Upper lobe of left lung (tissue), 6 donors: ENCODE data around the gene CMSS1. TPM values are rescaled to one million over a fixed set of nuclear protein-coding genes. Genes with fewer than 3 reads are reported as not detected.
A peak's percentile ranks its signal among the peaks of the same experiment; 100 is the strongest.

Experiments used
- ATAC-seq, 2 donors: fragments of 200-7000 bp; cut with Tn5 transposase; one replicate each; pipeline ENCODE4 v1.9.1; 2022; ENCODE audit warnings: mild to moderate bottlenecking in 2 of 2, moderate library complexity in 2 of 2; ENCODE audit not compliant: low FRiP score in 2 of 2
- DNase-seq, 2 donors: peaks; one replicate each; pipeline ENCODE4 v3.0.0-alpha.2; 2019 to 2020
- H3K27ac ChIP-seq, 4 donors: fragments of 200-600 bp; sonication (generic); one replicate each; pipeline ENCODE4 v1.5.1; 2016 to 2019
- H3K27me3 ChIP-seq, 4 donors: fragments of 200-600 bp; sonication (generic); one replicate each; pipeline ENCODE4 v1.5.1; 2017 to 2019
- H3K36me3 ChIP-seq, 4 donors: fragments of 200-600 bp; sonication (generic); one replicate each; pipeline ENCODE4 v1.5.1; 2016 to 2019
- H3K4me1 ChIP-seq, 4 donors: fragments of 200-600 bp; sonication (generic); one replicate each; pipeline ENCODE4 v1.5.1; 2018 to 2019
- H3K4me3 ChIP-seq, 4 donors: fragments of 200-600 bp; sonication (generic); one replicate each; pipeline ENCODE4 v1.5.1; 2017 to 2019; ENCODE audit warnings: mild to moderate bottlenecking in 2 of 4, moderate library complexity in 1 of 4
- H3K9me3 ChIP-seq, 4 donors: fragments of 200-600 bp; sonication (generic); one replicate each; pipeline ENCODE4 v1.5.1; 2018 to 2019
- EP300 ChIP-seq, 4 donors: sonication (generic); formaldehyde crosslinking; IDR thresholded peaks; one replicate each; pipeline ENCODE4 v1.5.1; 2017; ENCODE audit warnings: antibody characterized with exemption in 4 of 4, control low read depth in 2 of 4
- POLR2A ChIP-seq, 4 donors: fragments of 450-650 bp; IDR thresholded peaks; one replicate each; pipeline ENCODE4 v1.5.1; 2016 to 2017; ENCODE audit warnings: antibody characterized with exemption in 4 of 4, mild to moderate bottlenecking in 2 of 4
- POLR2AphosphoS5 ChIP-seq, 2 donors: sonication (generic); formaldehyde crosslinking; IDR thresholded peaks; one replicate each; pipeline ENCODE4 v1.5.1; 2017; ENCODE audit warnings: antibody characterized with exemption in 2 of 2
- WGBS, 2 donors: methylation state at CpG; one replicate each; pipeline ENCODE4 v1.1.5; 2017 to 2018; 5-methylcytosine and 5-hydroxymethylcytosine counted together
- total RNA-seq, 6 donors: library from RNA; depleted of rRNA in 4 of 6; stranded (reverse); fragments of >200 nt in 4 of 6; gene quantifications; one replicate each; pipeline versions ENCODE4 v1.1.0 to v1.2.1, GENCODE V29; 2016 to 2021
- TF ChIP-seq, protein P1 (sequence below), 6 experiments: fragments of 450-650 bp in 4 of 6; fragments of 200-600 bp in 2 of 6; sonication (generic) in 2 of 6; IDR thresholded peaks; one replicate each; pipeline ENCODE4 v1.5.1; 2016 to 2019; ENCODE audit warnings: antibody characterized with exemption in 6 of 6
- donor health status: DM: no; HTN: no; CAD: no; lungs with moderate emphysema.
- donor health status: DM: no; HTN: yes; CAD: no; lungs with severe emphysema.

CMSS1 gene
- total RNA-seq, 6 donors from 2014 or later = 4.0 to 21.1 (median 12.0) TPM

- DNase-seq (no peak), ATAC-seq (peak in 1 of 2 donors; percentile 39)
- Histone ChIP-seq H3K36me3 (no peaks in the 10 kb centered on the region), H3K27ac (peak overlapping the region in 2 of 4 donors; percentile 13 to 34), H3K4me3 (no peak overlapping the region), H3K27me3 (no peaks in the 10 kb centered on the region), H3K4me1 (no peaks in the 10 kb centered on the region), H3K9me3 (peaks cover 0 to 13% (median 9%) of the 10 kb centered on the region in 4 donors)
- TF ChIP-seq POLR2AphosphoS5 (IDR thresholded peaks at IDR 0.05) = no peak
- no peak for TF ChIP-seq EP300 (IDR thresholded peaks at IDR 0.05)
- TF ChIP-seq POLR2A (IDR thresholded peaks at IDR 0.05) = no peak
- TF ChIP-seq, protein P1, sequence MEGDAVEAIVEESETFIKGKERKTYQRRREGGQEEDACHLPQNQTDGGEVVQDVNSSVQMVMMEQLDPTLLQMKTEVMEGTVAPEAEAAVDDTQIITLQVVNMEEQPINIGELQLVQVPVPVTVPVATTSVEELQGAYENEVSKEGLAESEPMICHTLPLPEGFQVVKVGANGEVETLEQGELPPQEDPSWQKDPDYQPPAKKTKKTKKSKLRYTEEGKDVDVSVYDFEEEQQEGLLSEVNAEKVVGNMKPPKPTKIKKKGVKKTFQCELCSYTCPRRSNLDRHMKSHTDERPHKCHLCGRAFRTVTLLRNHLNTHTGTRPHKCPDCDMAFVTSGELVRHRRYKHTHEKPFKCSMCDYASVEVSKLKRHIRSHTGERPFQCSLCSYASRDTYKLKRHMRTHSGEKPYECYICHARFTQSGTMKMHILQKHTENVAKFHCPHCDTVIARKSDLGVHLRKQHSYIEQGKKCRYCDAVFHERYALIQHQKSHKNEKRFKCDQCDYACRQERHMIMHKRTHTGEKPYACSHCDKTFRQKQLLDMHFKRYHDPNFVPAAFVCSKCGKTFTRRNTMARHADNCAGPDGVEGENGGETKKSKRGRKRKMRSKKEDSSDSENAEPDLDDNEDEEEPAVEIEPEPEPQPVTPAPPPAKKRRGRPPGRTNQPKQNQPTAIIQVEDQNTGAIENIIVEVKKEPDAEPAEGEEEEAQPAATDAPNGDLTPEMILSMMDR (IDR thresholded peaks at IDR 0.05) = no peak
- WGBS, 2 donors = 78 to 82% methylated on average over 8 of the region's 8 CpGs
Measured at GRCh38 chr3:100151024-100151707, 333.5 kb downstream of the CMSS1 start.

GRCh38 chr3:100154171-100154570 is 336.5 kb downstream of the CMSS1 start:
- Histone ChIP-seq H3K4me1 (peaks cover 0 to 3% (median 2%) of the 10 kb centered on the region in 4 donors), H3K27ac (no peak overlapping the region), H3K9me3 (peaks cover 0 to 13% (median 9%) of the 10 kb centered on the region in 4 donors), H3K4me3 (no peak overlapping the region), H3K27me3 (no peaks in the 10 kb centered on the region), H3K36me3 (no peaks in the 10 kb centered on the region)
- 96 to 100% methylated on average over 1 of the region's 1 CpG for WGBS, 2 donors
- DNase-seq = no peak
- no peak for TF ChIP-seq POLR2A (IDR thresholded peaks at IDR 0.05)
- no peak for TF ChIP-seq POLR2AphosphoS5 (IDR thresholded peaks at IDR 0.05)
- TF ChIP-seq, protein P1 (IDR thresholded peaks at IDR 0.05) = no peak
- TF ChIP-seq EP300 (IDR thresholded peaks at IDR 0.05) = no peak
- no peak for ATAC-seq

GRCh38 chr3:100155128-100155527 is 337.5 kb downstream of the CMSS1 start:
- Histone ChIP-seq H3K27me3 (no peaks in the 10 kb centered on the region), H3K4me3 (no peak overlapping the region), H3K4me1 (peaks cover 0 to 6% (median 3%) of the 10 kb centered on the region in 4 donors), H3K36me3 (no peaks in the 10 kb centered on the region), H3K9me3 (peaks cover 0 to 13% (median 9%) of the 10 kb centered on the region in 4 donors), H3K27ac (no peak overlapping the region)
- no peak for ATAC-seq
- no peak for TF ChIP-seq EP300 (IDR thresholded peaks at IDR 0.05)
- no peak for TF ChIP-seq POLR2AphosphoS5 (IDR thresholded peaks at IDR 0.05)
- TF ChIP-seq POLR2A (IDR thresholded peaks at IDR 0.05) = no peak
- TF ChIP-seq, protein P1 (IDR thresholded peaks at IDR 0.05) = no peak
- no peak for DNase-seq

GRCh38 chr3:100155590-100155989 is 337.9 kb downstream of the CMSS1 start:
- no peak for DNase-seq
- Histone ChIP-seq H3K36me3 (no peaks in the 10 kb centered on the region), H3K4me3 (no peak overlapping the region), H3K4me1 (peaks cover 0 to 8% (median 3%) of the 10 kb centered on the region in 4 donors), H3K27me3 (no peaks in the 10 kb centered on the region), H3K9me3 (peaks cover 0 to 13% (median 9%) of the 10 kb centered on the region in 4 donors), H3K27ac (no peak overlapping the region)
- no peak for ATAC-seq
- TF ChIP-seq, protein P1 (IDR thresholded peaks at IDR 0.05) = no peak
- TF ChIP-seq EP300 (IDR thresholded peaks at IDR 0.05) (no peak), POLR2A (IDR thresholded peaks at IDR 0.05) (no peak), POLR2AphosphoS5 (IDR thresholded peaks at IDR 0.05) (no peak)

DNA sequence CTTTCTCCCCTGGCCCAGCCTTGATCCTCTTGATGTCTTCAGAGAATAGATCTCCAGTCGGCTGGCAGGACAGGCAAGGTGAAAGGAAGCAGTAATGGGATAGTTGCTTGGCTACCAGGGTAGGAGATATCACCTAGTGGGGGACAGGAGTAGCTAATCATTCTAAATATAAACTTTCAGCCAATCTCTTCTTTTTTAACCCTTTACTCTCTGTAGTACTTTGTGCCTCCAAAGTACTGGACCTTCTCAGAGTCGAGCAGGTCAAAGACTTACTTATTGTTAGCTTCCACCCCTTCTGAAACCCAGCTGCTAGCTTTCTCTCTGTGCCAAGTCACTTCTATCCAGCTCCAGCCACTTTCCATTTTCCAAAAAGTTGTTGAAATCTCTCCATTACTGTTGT is 340.0 kb downstream of the CMSS1 start:
- no peak for ATAC-seq
- Histone ChIP-seq H3K4me3 (no peak overlapping the region), H3K36me3 (no peaks in the 10 kb centered on the region), H3K4me1 (peaks cover 0 to 8% (median 3%) of the 10 kb centered on the region in 4 donors), H3K27me3 (no peaks in the 10 kb centered on the region), H3K27ac (no peak overlapping the region), H3K9me3 (peaks cover 0 to 13% (median 9%) of the 10 kb centered on the region in 4 donors)
- TF ChIP-seq POLR2AphosphoS5 (IDR thresholded peaks at IDR 0.05) (no peak), POLR2A (IDR thresholded peaks at IDR 0.05) (no peak), EP300 (IDR thresholded peaks at IDR 0.05) (no peak)
- TF ChIP-seq, protein P1 (IDR thresholded peaks at IDR 0.05) = no peak
- WGBS, 2 donors = 81 to 85% methylated on average over 2 of the region's 2 CpGs
- DNase-seq = no peak
